Astrocyte (in vitro differentiated cells and primary cell): ENCODE measurements around the gene ATG4D. TPM values are rescaled to one million over a fixed set of nuclear protein-coding genes. Genes with fewer than 3 reads are reported as not detected.

Experiments
- DNase-seq: peaks from one replicate; pipeline ENCODE4 v3.0.0-alpha.2; 2010; ENCODE audit warnings: low read depth
- FAIRE-seq: peaks from 2 replicates; lab custom pipeline; 2011; peaks lifted over from hg19 to GRCh38; lab: Jason Lieb, UNC
- H2AFZ ChIP-seq: 2 replicates; pipeline ENCODE4 v1.6.0; 2012; ENCODE audit warnings: low read depth, low read length, inconsistent platforms
- H3K27ac ChIP-seq: 2 replicates; pipeline ENCODE4 v1.5.1; 2011; ENCODE audit warnings: low read depth, low read length, inconsistent platforms
- H3K27me3 ChIP-seq: 2 replicates; pipeline ENCODE4 v1.6.0; 2011; ENCODE audit warnings: low read length, inconsistent platforms; ENCODE audit not compliant: insufficient read depth
- H3K36me3 ChIP-seq: 2 replicates; pipeline ENCODE4 v1.5.1; 2011; ENCODE audit warnings: low read length, inconsistent platforms; ENCODE audit not compliant: insufficient read depth
- H3K4me1 ChIP-seq: 2 replicates; pipeline ENCODE4 v1.5.1; 2011; ENCODE audit warnings: low read length, inconsistent platforms; ENCODE audit not compliant: insufficient read depth
- H3K4me2 ChIP-seq: 2 replicates; pipeline ENCODE4 v1.6.0; 2012; ENCODE audit warnings: low read length, inconsistent platforms
- H3K4me3 ChIP-seq: 2 replicates; pipeline ENCODE4 v1.5.1; 2011; ENCODE audit warnings: low read depth, mild to moderate bottlenecking, low read length, inconsistent platforms; ENCODE audit not compliant: insufficient read depth
- H3K79me2 ChIP-seq: 2 replicates; pipeline ENCODE4 v1.6.0; 2012; ENCODE audit warnings: mild to moderate bottlenecking, low read length, inconsistent platforms; ENCODE audit not compliant: insufficient read depth
- H3K9ac ChIP-seq: 2 replicates; pipeline ENCODE4 v1.6.0; 2012; ENCODE audit warnings: mild to moderate bottlenecking, low read length, inconsistent platforms
- H3K9me3 ChIP-seq: 2 replicates; pipeline ENCODE4 v1.5.1; 2012; ENCODE audit warnings: low read depth, mild to moderate bottlenecking, low read length, inconsistent platforms; ENCODE audit not compliant: insufficient read depth
- H4K20me1 ChIP-seq: 2 replicates; pipeline ENCODE4 v1.6.0; 2012; ENCODE audit warnings: low read length, inconsistent platforms; ENCODE audit not compliant: insufficient read depth
- H3K27ac Mint-ChIP-seq: one replicate; pipeline ENCODE4 v1.8.0; 2021; ENCODE audit warnings: mild to moderate bottlenecking, mixed read lengths; ENCODE audit not compliant: unreplicated experiment
- H3K27me3 Mint-ChIP-seq: one replicate; pipeline ENCODE4 v1.8.0; 2021; ENCODE audit warnings: low read depth, mixed read lengths; ENCODE audit not compliant: unreplicated experiment
- H3K36me3 Mint-ChIP-seq: one replicate; pipeline ENCODE4 v1.8.0; 2021; ENCODE audit warnings: low read depth, mixed read lengths; ENCODE audit not compliant: unreplicated experiment
- H3K4me1 Mint-ChIP-seq: one replicate; pipeline ENCODE4 v1.8.0; 2021; ENCODE audit warnings: low read depth, mixed read lengths; ENCODE audit not compliant: unreplicated experiment
- H3K4me3 Mint-ChIP-seq: one replicate; pipeline ENCODE4 v1.8.0; 2021; ENCODE audit warnings: mild to moderate bottlenecking, moderate library complexity, mixed read lengths; ENCODE audit not compliant: unreplicated experiment
- H3K9me3 Mint-ChIP-seq: one replicate; pipeline ENCODE4 v1.8.0; 2021; ENCODE audit warnings: mild to moderate bottlenecking, mixed read lengths; ENCODE audit not compliant: unreplicated experiment
- CTCF ChIP-seq: IDR thresholded peaks from 2 replicates; pipeline ENCODE4 v1.5.1; 2011; ENCODE audit warnings: low read depth, mild to moderate bottlenecking, inconsistent platforms, low read length, moderate library complexity; ENCODE audit not compliant: insufficient read depth
- EZH2 ChIP-seq: IDR thresholded peaks from 2 replicates; pipeline ENCODE4 v1.6.1; 2012; ENCODE audit warnings: mild to moderate bottlenecking, low read length, inconsistent platforms; ENCODE audit not compliant: insufficient read depth
- total RNA-seq: library from RNA; stranded (reverse); gene quantifications from 2 replicates; pipeline ENCODE4 v1.2.1, GENCODE V29; 2021

ATG4D gene
- total RNA-seq, 1 donor from 2014 or later, result 23.5 TPM

GRCh38 chr19:10514211-10515145 lies 29.2 kb upstream of the ATG4D start:
- Mint-ChIP-seq H3K4me1 (peaks cover 9% of the 10 kb centered on the region), H3K9me3 (peaks cover 4% of the 10 kb centered on the region), H3K27ac (no peak overlapping the region), H3K4me3 (no peak overlapping the region), H3K27me3 (peaks cover 50% of the 10 kb centered on the region), H3K36me3 (peaks cover 4% of the 10 kb centered on the region)
- Histone ChIP-seq H2AFZ (no peak overlapping the region), H3K9me3 (no peaks in the 10 kb centered on the region), H3K4me1 (peaks cover 8% of the 10 kb centered on the region), H3K9ac (no peak overlapping the region), H3K27ac (no peak overlapping the region), H4K20me1 (no peaks in the 10 kb centered on the region), H3K36me3 (no peaks in the 10 kb centered on the region), H3K79me2 (no peaks in the 10 kb centered on the region), H3K27me3 (peaks cover 65% of the 10 kb centered on the region), H3K4me3 (no peak overlapping the region), H3K4me2 (peak overlapping the region; percentile 26)
- FAIRE-seq (no peak), DNase-seq (no peak)
- no peak for TF ChIP-seq CTCF
- peak; percentile 72 for TF ChIP-seq EZH2

- Histone ChIP-seq H3K4me3 (no peak overlapping the region), H3K4me2 (no peak overlapping the region), H3K9ac (no peak overlapping the region), H3K9me3 (no peaks in the 10 kb centered on the region), H3K27me3 (peaks cover 70% of the 10 kb centered on the region), H2AFZ (no peak overlapping the region), H3K79me2 (no peaks in the 10 kb centered on the region), H3K4me1 (peaks cover 4% of the 10 kb centered on the region), H4K20me1 (no peaks in the 10 kb centered on the region), H3K27ac (no peak overlapping the region), H3K36me3 (no peaks in the 10 kb centered on the region)
- H3K27me3 Mint-ChIP-seq, result peaks cover 52% of the 10 kb centered on the region
- H3K36me3 Mint-ChIP-seq, result peaks cover 4% of the 10 kb centered on the region
- no peak overlapping the region for H3K27ac Mint-ChIP-seq
- no peak for TF ChIP-seq CTCF
- no peak for TF ChIP-seq EZH2
- H3K4me1 Mint-ChIP-seq, result peaks cover 8% of the 10 kb centered on the region
- no peak for FAIRE-seq
- DNase-seq, result no peak
- H3K9me3 Mint-ChIP-seq, result peaks cover 4% of the 10 kb centered on the region
- peak overlapping the region; percentile 28 for H3K4me3 Mint-ChIP-seq
Measured at GRCh38 chr19:10516064-10516385, 27.7 kb upstream of the ATG4D start.
